DMS53 treated with DMSO at 0.1 percent for 48 hours (cell line): Measurements from ENCODE around the gene TAPT1.

Experiments
- DNase-seq: peaks from one replicate; lab custom pipeline; 2025; ENCODE audit not compliant: unreplicated experiment; lab: John Stamatoyannopoulos, UW

The TAPT1 gene

GRCh38 chr4:16139066-16139945 is 87.0 kb downstream of the TAPT1 start:
- DNase-seq = no peak

- no peak for DNase-seq
Observed at GRCh38 chr4:16136827-16137226, 89.4 kb downstream of the TAPT1 start.

- DNase-seq = no peak
Observed at GRCh38 chr4:16136311-16136710, 90.0 kb downstream of the TAPT1 start.

- DNase-seq = no peak
Observed at GRCh38 chr4:16133406-16133805, 92.9 kb downstream of the TAPT1 start.

GRCh38 chr4:16131293-16131692 is 95.0 kb downstream of the TAPT1 start:
- no peak for DNase-seq

GRCh38 chr4:16129336-16129735 is 96.9 kb downstream of the TAPT1 start:
- peak; percentile 95 for DNase-seq

GRCh38 chr4:16126714-16127113 is 99.6 kb downstream of the TAPT1 start:
- DNase-seq = peak; percentile 97

GRCh38 chr4:16125571-16126445 is 100.5 kb downstream of the TAPT1 start:
- peak; percentile 96 for DNase-seq

GRCh38 chr4:16124232-16124631 is 102.0 kb downstream of the TAPT1 start:
- DNase-seq = no peak

GRCh38 chr4:16123356-16124084 is 102.8 kb downstream of the TAPT1 start:
- peak; percentile 96 for DNase-seq

- no peak for DNase-seq
Observed at GRCh38 chr4:16122784-16123183, 103.5 kb downstream of the TAPT1 start.

GRCh38 chr4:16122308-16122711 is 104.0 kb downstream of the TAPT1 start:
- DNase-seq = no peak

GRCh38 chr4:16120720-16121119 is 105.6 kb downstream of the TAPT1 start:
- no peak for DNase-seq

- no peak for DNase-seq
Observed at GRCh38 chr4:16119981-16120380, 106.3 kb downstream of the TAPT1 start.

GRCh38 chr4:16118090-16118489 is 108.2 kb downstream of the TAPT1 start:
- no peak for DNase-seq

- peak; percentile 77 for DNase-seq
Observed at GRCh38 chr4:16117164-16117563, 109.1 kb downstream of the TAPT1 start.

GRCh38 chr4:16116493-16116990 is 109.7 kb downstream of the TAPT1 start:
- peak; percentile 90 for DNase-seq

GRCh38 chr4:16116019-16116418 is 110.3 kb downstream of the TAPT1 start:
- DNase-seq = peak; percentile 90

GRCh38 chr4:16114546-16114945 is 111.7 kb downstream of the TAPT1 start:
- DNase-seq = no peak

- DNase-seq = no peak
Observed at GRCh38 chr4:16113741-16114140, 112.5 kb downstream of the TAPT1 start.

GRCh38 chr4:16111533-16111932 is 114.7 kb downstream of the TAPT1 start:
- no peak for DNase-seq
